ENCODE data around the gene ZNF408. TPM values are rescaled to one million over a fixed set of nuclear protein-coding genes. Genes with fewer than 3 reads are reported as not detected.

Gene ZNF408
- total and polyA plus RNA-seq, 2 of the 13 experiments (the other 11 are each of a cell fraction or from before 2014, with no cell fraction given): 11.2 to 12.5 TPM

- ATAC-seq (no peak), DNase-seq (ENCODE audit: low spot score) (no peak), FAIRE-seq (no peak)
- H2AFZ ChIP-seq (ENCODE audit: low read length): no peak overlapping the region
- WGBS (ENCODE audit: low lambda C conversion rate): 92% methylated on average over 1 of the region's 1 CpG
- no peak overlapping the region for H3K27ac ChIP-seq (ENCODE audit: extremely low read length, insufficient read depth, low read length)
- H3K4me1 ChIP-seq (ENCODE audit: insufficient read depth, low read length): peaks cover 33% of the 10 kb centered on the region
- POLR2A ChIA-PET: interaction anchor here (0.8 to 8.3 kb wide), 2 partner anchors 11 to 13 kb away, joined by 3 to 58 read pairs; partner anchors contain the start of gene F2
- CTCF ChIA-PET (ENCODE audit: low intra/inter-chr PET ratio, low total read pairs): no interaction called here
- H3K36me3 ChIP-seq (replicated peaks in 1 of 2; ENCODE audit: control insufficient read depth in 1 of 2, insufficient read depth in 2 of 2, low read length in 2 of 2): peaks cover 19 to 63% of the 10 kb centered on the region in 2 experiments
- no TSS peak for BruUV-seq (replicated peaks)
- TF ChIP-seq RBM22 (optimal IDR thresholded peaks at IDR 0.05; ENCODE audit: low read length) (peak; percentile 37), ZNF460 (CRISPR knock-in tag; IDR thresholded peaks at IDR 0.05; ENCODE audit: borderline replicate concordance) (peak; percentile 60), ZNF121 (CRISPR knock-in tag; IDR thresholded peaks at IDR 0.05) (peak; percentile 53; the same call in 1 of the 2 replicates), ZNF768 (CRISPR knock-in tag; IDR thresholded peaks at IDR 0.05) (no peak), HMGXB4 (CRISPR knock-in tag; IDR thresholded peaks at IDR 0.05; ENCODE audit: borderline replicate concordance in 1 of 2, low read depth in 1 of 2) (no peak), POLR2A (IDR thresholded peaks at IDR 0.05; ENCODE audit: insufficient read depth in 1 of 2, low read depth in 2 of 2, low read length in 2 of 2) (peak in 1 of 2 experiments; percentile 30; a peak in 1 of 4 replicates)
- no peaks in the 10 kb centered on the region for H3K27me3 ChIP-seq (ENCODE audit: control insufficient read depth in 1 of 2, insufficient read depth in 2 of 2, low read length in 2 of 2)
- no peaks in the 10 kb centered on the region for H3K9me3 ChIP-seq (ENCODE audit: low read length)
- no peak overlapping the region for H3K4me3 ChIP-seq (replicated peaks in 1 of 3; ENCODE audit: insufficient read depth in 1 of 3, low read depth in 2 of 3, low read length in 3 of 3)
- peaks cover 21% of the 10 kb centered on the region for H4K20me1 ChIP-seq (ENCODE audit: insufficient read depth, low read length)
- in situ Hi-C loops (cut with HindIII; ENCODE audit: extremely low pct_ligation_motif_present, low pct_unique_long_range_greater_than_20kb): no loop called here
- no peak overlapping the region for H3K4me2 ChIP-seq (ENCODE audit: low read depth, low read length)
- no peak overlapping the region for H3K9ac ChIP-seq (ENCODE audit: insufficient read depth, low read depth, low read length)
- intact Hi-C loops (cut with micrococcal nuclease; ENCODE audit: unreplicated experiment): no loop called here
- peaks cover 15% of the 10 kb centered on the region for H3K79me2 ChIP-seq (ENCODE audit: insufficient read depth, low read length)
Measured at GRCh38 chr11:46733234-46733633, 32.4 kb downstream of the ZNF408 start.

GRCh38 chr11:46736146-46736545 is 35.3 kb downstream of the ZNF408 start:
- Histone ChIP-seq H3K4me1 (ENCODE audit: insufficient read depth, low read length) (peaks cover 14% of the 10 kb centered on the region), H3K4me2 (ENCODE audit: low read depth, low read length) (no peak overlapping the region), H3K9ac (ENCODE audit: insufficient read depth, low read depth, low read length) (no peak overlapping the region), H3K79me2 (ENCODE audit: insufficient read depth, low read length) (peaks cover 14% of the 10 kb centered on the region), H4K20me1 (ENCODE audit: insufficient read depth, low read length) (peaks cover 37% of the 10 kb centered on the region), H3K4me3 (replicated peaks in 1 of 3; ENCODE audit: insufficient read depth in 1 of 3, low read depth in 2 of 3, low read length in 3 of 3) (no peak overlapping the region), H3K27ac (ENCODE audit: extremely low read length, insufficient read depth, low read length) (no peak overlapping the region), H3K9me3 (ENCODE audit: low read length) (no peaks in the 10 kb centered on the region), H3K27me3 (ENCODE audit: control insufficient read depth in 1 of 2, insufficient read depth in 2 of 2, low read length in 2 of 2) (no peaks in the 10 kb centered on the region), H3K36me3 (replicated peaks in 1 of 2; ENCODE audit: control insufficient read depth in 1 of 2, insufficient read depth in 2 of 2, low read length in 2 of 2) (peaks cover 19 to 59% of the 10 kb centered on the region in 2 experiments), H2AFZ (ENCODE audit: low read length) (no peak overlapping the region)
- ChIA-PET POLR2A (interaction anchor here (1.2 to 8.3 kb wide), 3 partner anchors 10 to 36 kb away, joined by 3 to 58 read pairs (median 3); partner anchors contain the start of genes ARHGAP1, F2 and ZNF408), CTCF (ENCODE audit: low intra/inter-chr PET ratio, low total read pairs) (no interaction called here)
- TF ChIP-seq, protein P1, sequence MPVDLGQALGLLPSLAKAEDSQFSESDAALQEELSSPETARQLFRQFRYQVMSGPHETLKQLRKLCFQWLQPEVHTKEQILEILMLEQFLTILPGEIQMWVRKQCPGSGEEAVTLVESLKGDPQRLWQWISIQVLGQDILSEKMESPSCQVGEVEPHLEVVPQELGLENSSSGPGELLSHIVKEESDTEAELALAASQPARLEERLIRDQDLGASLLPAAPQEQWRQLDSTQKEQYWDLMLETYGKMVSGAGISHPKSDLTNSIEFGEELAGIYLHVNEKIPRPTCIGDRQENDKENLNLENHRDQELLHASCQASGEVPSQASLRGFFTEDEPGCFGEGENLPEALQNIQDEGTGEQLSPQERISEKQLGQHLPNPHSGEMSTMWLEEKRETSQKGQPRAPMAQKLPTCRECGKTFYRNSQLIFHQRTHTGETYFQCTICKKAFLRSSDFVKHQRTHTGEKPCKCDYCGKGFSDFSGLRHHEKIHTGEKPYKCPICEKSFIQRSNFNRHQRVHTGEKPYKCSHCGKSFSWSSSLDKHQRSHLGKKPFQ (CRISPR knock-in tag; IDR thresholded peaks at IDR 0.05; ENCODE audit: insufficient replicate concordance): peak; percentile 27
- TF ChIP-seq POLR2G (IDR thresholded peaks at IDR 0.05; ENCODE audit: low read depth, low read length): peak; percentile 35
- no peak for TF ChIP-seq HIVEP1 (CRISPR knock-in tag; IDR thresholded peaks at IDR 0.05)
- FAIRE-seq (no peak), DNase-seq (ENCODE audit: low spot score) (no peak), ATAC-seq (no peak)
- WGBS (ENCODE audit: low lambda C conversion rate): 96% methylated on average over 7 of the region's 7 CpGs
- in situ Hi-C loops (cut with HindIII; ENCODE audit: extremely low pct_ligation_motif_present, low pct_unique_long_range_greater_than_20kb): no loop called here
- intact Hi-C loops (cut with micrococcal nuclease; ENCODE audit: unreplicated experiment): no loop called here
- no TSS peak for BruUV-seq (replicated peaks)
